CD4-positive, alpha-beta T cell treated with Interleukin-4 for 1 hour (primary cell): Measurements from ENCODE around the gene PXYLP1.
"Not testable (repeated sequence)": the region's sequence is repeated elsewhere in the genome, so short reads cannot be mapped to it uniquely, and the experiment has no call there.

Source experiments
- DNase-seq, 2 donors: peaks; one replicate each; pipeline ENCODE4 v3.0.0-alpha.2; 2020 to 2022

Gene PXYLP1, protein sequence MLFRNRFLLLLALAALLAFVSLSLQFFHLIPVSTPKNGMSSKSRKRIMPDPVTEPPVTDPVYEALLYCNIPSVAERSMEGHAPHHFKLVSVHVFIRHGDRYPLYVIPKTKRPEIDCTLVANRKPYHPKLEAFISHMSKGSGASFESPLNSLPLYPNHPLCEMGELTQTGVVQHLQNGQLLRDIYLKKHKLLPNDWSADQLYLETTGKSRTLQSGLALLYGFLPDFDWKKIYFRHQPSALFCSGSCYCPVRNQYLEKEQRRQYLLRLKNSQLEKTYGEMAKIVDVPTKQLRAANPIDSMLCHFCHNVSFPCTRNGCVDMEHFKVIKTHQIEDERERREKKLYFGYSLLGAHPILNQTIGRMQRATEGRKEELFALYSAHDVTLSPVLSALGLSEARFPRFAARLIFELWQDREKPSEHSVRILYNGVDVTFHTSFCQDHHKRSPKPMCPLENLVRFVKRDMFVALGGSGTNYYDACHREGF

DNA sequence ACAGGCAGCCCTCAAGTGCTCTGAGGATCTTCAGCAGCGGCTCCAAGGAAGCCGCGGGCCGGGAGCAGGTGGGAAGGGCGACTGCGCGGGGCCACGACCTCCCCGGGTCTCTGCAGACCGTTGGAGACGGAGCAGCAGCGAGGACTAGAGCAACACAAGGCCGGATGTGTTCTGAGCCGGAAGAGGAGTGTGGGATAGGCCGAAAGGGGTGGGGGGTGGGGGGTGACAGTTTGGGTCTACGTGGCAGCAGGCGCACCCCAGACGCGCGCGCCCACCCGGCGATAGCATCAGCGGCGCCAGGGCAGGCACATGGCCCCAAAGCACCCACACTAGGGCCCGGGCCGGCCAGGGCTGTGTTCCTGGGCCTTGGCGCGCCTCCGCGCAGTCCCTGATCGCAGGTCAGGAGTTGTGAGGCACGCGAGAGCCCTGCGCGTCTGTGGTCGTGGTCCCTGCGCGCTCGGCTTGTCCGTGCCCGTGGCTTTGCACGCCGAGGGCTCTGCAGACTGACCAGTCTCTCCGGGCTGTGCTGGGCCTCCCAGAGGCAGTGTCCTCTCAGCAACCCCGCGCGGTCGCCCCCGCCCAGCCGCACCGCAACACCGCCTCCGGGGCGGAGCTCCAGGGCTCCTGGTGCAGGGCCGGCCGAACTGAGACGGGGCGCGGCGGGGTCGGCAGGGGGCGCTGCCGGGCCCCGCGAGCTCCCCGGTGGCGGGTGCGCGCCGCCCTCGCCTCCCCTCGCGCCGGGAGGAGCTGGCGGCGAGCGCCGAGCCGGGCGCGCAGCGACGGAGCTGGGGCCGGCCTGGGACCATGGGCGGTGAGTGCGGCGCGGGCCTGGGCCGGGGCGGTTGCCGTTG, at the start of gene PXYLP1:
Gene PXYLP1 (plus strand): TSS at position 725 of the 851 bp plus-strand sequence. CDS start 28,351 bp downstream, outside the sequence.
- DNase-seq = peak; percentile 87 to 88

DNA sequence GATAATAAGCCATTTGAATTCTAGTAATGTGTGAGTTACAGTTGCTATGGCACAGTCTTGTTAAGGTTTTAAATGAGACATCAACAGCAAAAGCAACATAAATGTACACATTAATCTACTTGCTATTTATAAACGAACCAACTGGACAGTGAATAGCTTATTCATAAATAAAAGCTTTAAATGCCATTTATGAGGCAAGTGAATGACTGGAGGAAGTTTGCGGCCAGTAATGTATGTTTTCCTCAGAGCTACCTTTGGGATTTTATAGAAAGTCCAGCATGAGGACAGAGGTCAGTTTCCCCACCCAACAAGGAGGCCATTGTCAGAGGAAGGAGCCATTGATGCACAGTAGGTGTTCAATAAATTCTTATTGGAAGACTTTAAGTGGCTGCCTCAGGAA, 48.0 kb upstream of the PXYLP1 start:
- DNase-seq = no peak

DNA sequence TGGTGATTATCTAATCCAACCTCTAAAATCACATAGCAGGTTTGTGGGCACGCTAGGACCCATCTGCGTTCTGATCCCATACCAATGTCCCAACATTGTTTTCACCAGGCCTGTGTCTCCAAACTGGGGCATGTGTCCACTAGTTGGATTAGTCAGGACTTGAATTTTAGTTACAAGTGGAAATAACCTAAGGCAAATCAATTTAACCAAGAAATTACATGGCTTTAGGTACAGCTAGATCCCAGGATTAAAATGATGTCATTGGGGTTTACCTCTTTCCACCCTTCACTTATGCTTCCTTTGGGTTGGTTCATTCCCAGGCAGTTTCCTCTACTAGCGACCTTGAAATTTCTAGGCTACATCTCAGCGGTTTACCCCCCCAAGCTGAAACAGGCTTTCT, 47.2 kb upstream of the PXYLP1 start:
- DNase-seq = no peak

DNA sequence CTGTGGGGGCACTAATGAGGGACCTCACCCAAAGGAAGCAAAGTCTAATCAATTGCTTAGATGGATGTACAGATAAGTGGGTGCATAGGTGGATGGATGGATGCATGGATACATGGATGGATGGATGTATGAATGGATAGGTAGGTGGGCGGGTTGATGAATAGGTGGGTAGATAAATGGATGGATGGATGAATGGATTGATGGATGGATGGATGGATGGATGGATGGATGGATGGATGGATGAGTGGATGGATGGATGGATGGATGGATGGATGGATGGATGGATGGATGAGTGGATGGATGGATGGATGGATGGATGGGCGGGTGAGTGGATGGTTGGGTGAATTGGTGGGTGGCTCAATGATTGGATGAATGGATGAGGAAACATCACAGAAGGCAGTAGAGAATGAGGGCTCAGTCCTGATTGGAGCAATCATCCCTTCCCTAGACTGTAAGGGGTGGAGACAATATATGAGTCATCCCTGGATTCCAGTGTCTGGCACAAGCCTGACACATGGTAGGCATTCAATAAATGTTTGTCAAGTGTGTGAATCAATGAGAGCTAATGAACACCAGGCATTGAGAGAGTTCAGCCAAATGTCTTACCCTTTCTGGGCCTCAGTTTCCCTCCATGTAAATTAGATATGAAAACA, 40.4 kb upstream of the PXYLP1 start:
- no peak for DNase-seq

DNA sequence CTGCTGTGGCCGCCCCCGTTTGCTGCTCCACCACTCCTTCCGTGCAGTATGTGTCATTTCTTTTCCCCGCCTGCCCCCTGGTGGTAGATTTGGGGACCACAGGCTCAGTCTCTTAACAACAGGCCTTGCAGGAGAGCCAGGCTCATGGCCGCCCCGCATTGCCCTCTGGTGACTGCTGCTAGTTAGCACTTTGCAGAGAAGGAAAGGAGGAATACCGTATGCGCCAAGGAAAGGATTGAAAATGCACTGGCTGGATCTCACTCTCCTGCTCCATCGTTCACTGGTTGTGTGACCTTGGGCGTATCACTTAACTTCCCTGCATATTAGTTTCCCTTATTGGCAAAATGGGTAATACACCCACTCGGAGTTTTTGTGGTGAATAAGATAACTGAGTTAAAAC, 39.3 kb upstream of the PXYLP1 start:
- DNase-seq = peak; percentile 94 to 95

DNA sequence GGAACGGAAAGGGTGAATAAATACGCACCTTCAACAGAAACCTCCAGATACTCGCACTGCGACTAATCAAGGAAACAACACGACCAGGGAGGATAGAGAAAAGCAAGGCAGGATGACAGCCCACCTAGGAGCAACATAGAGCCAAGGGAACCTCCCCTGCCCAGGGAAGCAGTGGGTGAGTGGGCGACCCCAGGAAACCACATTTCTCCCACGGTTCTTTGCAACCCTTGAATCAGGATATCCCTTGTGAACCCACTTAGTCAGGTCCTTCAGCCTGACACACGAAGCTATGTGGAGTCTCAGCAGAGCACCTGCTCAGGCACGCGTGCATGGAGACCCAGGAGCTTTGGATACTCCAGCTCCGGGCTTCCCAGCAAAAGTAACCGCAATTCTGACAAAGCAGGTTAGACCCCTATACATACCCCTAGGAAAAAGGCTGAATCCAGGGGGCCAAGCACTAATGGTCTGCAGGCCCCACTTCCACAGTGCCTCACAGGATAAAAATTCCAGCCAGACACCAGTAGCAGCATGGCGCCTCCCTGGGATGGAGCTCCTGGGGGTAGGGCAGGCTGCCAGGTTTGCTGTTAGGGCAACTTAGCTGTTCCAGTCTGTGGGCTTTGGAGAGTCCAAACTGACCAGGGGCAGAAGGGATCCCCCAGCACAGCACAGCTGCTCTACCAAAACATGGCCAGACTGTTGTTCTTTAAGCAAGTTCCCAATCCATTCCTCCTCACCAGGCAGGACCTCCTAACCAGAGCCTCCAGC, 38.4 kb upstream of the PXYLP1 start:
- DNase-seq = no peak

DNA sequence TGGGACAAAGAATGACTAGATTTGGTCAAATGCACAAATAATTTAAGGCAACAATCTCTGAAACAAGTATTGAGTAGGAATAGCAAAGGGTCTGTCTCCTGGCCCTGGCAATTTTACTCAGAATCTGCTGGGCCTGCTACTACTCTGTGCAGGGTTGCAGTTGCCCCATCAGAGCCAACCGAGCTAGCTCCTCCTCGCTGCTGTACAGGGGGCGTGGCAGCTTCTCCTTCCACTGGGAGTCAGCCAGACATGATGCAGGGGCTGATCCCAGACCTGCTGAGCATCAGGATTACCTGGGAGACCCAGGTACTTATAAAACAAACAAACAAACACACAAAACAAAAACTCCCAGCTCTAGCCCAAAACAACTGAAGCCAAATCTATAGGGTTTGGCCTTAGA, 30.5 kb upstream of the PXYLP1 start:
- no peak for DNase-seq

DNA sequence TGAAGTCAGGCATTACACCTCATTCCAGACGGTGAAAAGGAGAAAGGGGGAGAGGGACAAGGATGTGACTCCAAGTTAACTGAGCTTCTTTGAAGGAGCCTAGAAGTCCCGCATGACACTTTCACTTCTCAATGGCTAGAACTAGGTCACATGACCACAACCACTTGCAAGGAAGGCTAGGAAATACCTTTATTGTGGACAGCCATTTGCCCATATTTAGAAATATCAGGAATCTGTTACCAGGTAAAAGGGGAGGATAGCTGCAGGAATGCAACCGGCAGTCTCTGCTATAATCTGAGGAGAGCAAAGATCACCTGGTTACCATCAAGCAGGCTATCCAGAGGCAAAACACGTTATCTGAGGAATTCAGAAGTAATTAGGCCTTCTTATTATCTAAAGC, 28.9 kb upstream of the PXYLP1 start:
- no peak for DNase-seq

DNA sequence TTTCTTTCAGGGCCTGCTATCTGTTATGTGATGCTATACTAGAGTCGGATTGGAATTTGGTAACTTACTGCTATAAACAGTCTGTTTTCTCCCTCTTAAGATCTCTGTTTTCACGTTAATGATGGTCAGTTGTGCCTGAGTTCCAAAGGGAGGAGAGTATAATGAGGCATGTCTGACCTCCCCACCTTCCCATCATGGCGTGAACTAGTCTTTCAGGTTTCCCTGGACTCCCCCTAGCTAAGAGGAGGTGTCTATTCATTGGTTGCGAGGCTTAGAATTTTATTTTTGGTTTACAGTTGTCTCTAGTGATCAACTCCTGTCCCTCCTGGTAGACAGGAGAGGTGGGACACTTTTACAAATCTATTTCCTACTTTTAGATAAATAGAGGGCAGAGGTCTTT, 27.8 kb upstream of the PXYLP1 start:
- DNase-seq = no peak

DNA sequence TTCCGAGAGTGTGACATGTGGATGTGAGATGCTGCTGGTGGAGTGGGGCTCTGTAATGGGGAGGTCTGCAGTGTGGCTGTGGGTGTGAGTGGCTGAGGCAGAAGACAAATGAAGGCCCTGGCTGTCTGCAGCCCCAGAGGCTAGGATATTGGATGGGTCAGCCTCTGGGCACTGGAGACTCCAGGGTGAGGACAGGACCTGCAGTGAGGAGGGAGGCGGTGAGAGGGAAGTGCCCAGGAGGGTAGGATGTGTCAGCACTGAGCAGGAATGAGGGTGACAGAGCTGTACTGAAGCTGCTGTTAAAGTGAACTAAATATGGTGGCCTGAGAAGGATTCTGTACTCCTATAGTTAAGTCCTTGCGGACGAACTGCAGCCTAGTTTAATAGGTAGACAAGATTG, 27.3 kb upstream of the PXYLP1 start:
- DNase-seq = no peak

DNA sequence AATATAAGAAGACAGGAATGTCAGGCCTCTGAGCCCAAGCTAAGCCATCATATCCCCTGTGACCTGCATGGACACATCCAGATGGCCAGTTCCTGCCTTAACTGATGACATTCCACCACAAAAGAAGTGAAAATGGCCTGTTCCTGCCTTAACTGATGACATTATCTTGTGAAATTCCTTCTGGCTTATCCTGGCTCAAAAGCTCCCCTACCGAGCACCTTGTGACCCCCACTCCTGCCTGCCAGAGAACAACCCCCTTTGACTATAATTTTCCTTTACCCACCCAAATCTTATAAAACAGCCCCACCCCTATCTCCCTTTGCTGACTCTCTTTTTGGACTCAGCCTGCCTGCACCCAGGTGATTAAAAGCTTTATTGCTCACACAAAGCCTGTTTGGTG, 20.3 kb upstream of the PXYLP1 start:
- DNase-seq = not testable (repeated sequence)

DNA sequence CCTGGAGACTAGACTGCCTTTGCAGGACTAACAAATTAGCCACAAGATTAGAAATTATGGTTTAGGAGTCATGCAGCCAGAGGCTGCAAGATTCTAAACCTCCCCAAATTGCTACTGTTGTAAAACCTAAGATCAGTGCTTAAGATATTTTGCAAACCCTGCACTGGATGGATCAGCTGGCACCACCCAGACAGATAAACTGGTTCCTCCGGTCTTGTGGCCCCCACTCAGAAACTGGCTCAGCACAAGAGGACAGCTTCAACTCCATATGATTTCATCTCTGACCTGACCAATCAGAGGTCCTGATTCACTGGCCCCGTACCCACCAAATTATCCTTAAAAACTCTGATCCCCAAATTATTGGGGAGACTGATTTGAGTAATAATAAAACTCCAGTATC, 19.5 kb upstream of the PXYLP1 start:
- no peak for DNase-seq

DNA sequence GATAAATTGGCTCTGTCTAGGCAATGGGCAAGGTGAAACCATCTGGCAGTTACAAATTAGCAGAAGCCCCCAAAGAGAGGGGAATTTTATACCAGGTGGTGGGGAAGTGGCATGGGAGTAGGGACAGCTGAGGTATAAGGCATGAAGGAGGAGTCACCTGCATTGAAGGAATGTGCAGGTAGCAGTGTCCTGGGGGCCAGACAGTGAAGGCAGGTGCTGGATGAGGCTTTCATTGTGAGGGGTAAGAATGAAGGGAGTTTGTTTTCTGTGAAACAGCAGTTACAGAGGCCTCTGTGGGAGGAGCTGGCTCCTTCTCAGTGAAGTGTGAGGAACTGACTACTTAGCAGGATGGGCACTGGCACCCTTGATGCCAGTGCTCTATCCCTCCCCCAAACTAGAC, 19.1 kb upstream of the PXYLP1 start:
- no peak for DNase-seq

DNA sequence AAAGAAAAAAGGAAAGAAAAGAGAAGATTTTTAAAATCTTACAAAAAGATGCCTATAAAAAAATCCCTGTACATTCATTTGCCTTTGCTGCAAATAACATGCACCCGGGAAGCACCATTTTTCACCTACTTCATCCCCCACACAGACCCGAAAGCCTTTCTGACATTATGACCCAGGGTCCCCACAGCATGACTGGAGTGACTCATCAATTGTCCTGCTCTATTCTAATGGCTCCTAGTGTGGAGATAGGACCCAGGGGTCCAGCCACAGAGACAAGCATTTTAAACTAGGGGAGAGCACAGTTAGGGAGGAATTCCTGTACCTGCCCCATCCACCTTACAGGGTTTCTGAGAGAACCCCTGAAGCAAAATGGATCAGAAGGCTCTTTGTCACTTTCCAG, 14.7 kb upstream of the PXYLP1 start:
- DNase-seq = no peak

DNA sequence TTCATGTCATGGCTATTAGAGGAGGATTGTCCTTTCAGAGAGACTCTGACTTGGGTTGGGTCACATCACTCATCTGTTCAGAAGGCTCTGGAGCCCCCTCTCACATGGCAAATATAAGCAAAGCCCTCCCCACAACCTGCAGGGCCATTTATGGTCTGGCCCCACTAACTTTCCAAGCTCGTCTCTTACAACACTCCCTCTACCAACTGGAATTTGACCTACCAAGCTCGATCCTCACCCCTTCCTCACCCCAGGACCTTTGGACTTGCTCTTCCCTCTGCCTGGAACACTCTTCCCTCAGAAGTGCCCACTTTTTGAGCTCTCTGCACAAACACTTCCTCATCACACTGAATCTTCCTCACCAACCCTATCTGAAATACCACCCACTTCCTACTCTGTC, 14.2 kb upstream of the PXYLP1 start:
- no peak for DNase-seq

DNA sequence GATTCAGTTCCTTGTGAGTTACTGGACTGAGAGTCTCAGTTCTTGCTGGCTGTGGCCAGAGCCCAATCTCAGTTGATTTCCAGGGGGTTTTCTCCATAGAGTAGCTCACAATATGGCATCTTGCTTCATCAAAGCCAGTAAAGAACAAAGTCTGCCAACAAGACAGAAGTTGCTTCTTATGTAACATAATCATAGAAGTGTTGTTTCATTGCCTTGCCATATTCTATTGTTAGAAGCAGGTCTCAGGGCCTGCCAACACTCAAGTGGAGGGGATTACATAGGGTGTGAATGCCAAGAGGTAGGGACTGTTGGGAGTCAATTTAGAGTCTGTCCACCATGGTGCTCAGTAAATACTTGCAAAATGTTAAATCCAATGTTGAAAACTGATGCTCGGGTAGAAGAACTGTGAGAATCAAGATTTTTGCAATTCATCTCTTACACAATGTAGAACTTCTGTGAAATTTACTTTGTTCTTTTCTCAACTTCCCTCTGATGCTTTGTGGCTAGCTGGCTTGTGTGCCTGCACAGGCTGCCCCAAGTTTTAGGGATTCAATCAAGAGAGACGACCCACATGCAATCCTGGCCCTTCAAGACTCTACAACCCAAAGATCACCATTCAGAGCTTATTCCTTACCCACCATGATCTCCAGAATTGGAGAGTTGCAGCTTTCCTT, 13.3 kb upstream of the PXYLP1 start:
- no peak for DNase-seq

DNA sequence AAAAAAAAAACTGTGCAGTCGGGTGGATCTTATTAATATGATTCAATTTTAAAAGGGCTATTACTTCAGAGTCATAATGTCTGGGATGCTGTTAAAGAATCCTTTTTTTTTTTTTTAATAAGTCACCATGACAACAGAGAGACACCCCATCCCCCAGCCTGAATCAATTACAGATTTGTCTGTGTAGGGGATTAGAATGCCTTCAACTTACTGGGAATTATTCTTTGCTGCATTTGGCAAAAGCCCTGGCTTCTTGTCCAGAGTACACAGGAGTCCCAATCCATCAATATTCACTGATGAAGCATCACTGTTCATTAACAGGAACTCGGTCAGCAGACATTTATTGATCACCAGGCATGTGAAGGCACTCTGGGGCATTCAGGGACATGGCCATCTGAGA, 12.7 kb upstream of the PXYLP1 start:
- no peak for DNase-seq

DNA sequence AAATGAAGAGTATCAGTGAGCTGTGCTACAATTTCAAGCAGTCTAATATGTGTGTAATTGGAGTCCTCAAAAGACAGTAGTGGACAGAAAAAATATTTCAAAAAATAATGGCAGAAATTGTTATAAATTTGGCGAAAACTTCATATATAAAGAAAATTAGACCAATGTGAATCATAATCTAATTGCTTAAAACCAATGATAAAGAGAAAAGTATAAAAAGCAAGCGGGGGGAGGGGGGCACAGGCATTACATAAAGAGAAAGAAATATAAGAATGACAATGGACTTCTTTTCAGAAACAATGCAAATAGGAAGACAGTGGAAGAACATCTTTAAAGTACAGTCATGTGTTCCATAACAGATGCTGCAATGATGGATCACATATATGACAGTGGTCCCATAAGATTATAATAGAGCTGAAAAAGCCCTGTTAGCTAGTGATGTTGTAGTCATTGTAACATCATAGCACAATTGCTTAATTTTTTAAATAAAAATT, 7.9 kb upstream of the PXYLP1 start:
- no peak for DNase-seq

DNA sequence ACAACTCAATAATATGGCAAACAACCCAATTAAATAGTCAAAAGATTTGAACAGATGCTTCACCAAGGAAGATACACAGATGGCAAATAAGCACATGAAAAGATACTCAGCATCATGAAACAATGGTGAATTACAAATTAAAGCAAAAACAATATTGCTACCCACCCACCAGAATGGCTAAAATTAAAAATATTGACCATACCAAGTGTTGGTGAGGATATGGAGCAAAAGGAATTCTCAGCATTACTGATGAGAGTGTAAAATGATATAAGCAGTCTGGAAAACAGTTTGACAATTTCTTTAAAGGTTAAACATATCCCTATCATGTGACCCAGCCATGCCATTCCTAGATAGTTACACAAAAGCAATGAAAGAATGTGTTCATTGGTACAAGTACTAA, 5.7 kb upstream of the PXYLP1 start:
- DNase-seq = no peak

DNA sequence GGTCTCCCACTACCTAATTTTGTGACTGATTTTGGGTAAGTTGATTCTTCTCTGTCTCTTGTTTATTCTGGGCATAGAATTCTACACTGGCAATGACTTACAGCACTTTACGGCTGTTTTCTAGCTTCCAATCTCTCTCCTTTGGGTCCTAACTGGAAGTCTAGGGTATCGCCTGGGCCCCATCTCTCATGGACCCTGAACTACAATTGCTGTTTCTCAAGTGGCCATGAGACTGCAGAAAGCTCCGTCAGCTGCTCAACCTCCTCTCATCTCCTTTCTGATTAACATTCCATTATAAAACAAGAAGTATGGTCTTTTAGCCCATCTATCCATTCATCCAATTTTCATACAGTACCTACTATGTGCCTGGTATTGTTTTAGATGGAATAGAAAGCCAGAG, 4.4 kb upstream of the PXYLP1 start:
- DNase-seq = no peak

DNA sequence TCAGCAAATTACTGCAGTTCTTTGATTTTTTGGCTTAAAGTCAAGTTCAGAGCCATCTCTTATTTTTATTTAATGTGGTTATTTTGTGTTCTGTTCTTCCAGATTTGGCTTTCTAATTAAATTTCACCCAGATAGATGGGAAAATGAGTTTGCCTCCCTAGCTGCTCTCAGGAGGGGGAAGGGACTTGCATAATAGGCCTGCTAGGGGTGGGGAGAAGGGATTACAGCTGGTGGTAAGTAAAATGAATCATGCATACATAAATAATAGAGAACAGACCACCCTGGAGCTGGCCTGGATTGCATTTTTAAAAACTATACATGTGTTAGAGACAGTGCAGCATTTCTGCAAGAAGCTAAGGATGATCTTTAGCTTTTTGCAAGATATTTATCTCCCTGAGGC, 3.9 kb upstream of the PXYLP1 start:
- no peak for DNase-seq

DNA sequence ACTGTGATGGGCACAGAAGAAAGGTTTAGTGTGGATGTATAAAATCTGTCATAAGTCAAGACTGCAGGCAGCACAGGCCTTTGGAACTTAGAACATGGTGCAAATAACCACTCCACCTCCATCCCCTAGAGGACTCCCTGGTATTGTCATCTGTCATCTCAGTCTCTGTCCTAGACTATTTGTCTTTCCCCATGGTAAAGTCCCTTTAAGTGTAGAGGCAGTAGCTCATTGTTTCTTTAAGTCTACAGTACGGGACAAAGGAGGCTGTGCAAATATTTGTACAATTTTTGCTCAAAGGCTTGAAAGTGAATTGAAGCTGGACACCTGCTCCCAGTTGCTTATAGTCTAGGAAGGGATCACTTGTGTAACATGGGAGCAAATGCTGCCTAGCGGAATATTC, 3.2 kb upstream of the PXYLP1 start:
- no peak for DNase-seq
